ENCODE results near the gene SCN10A.

The SCN10A gene

DNA sequence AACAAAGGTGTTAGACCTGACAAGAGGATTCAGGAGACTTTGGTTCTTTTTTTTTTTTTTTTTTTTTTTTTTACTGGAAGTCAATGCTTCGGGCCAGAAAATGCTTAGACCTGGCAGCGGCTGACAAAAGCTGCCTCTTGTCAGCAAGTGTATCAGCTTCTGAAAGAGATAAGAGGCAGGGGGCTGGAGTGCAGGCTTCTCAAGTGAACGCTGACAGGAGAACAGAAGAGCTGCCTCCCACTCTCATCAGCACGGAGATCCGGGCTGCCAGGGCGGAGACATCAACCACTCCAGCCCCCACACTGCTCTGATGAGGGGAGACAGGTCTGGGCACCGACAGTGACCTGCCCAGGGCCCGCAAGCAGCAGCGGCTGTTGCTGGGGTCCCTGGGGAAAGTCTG, 157.2 kb downstream of the SCN10A start:
- Histone ChIP-seq H3K27me3 (ENCODE audit: insufficient read depth, low read depth, severe bottlenecking) (no peaks in the 10 kb centered on the region), H3K9me3 (ENCODE audit: severe bottlenecking) (no peaks in the 10 kb centered on the region), H3K4me3 (ENCODE audit: low read depth, low read length) (no peak overlapping the region), H3K27ac (no peak overlapping the region), H3K36me3 (no peaks in the 10 kb centered on the region)
- no peak for DNase-seq
- TF ChIP-seq, protein P1, sequence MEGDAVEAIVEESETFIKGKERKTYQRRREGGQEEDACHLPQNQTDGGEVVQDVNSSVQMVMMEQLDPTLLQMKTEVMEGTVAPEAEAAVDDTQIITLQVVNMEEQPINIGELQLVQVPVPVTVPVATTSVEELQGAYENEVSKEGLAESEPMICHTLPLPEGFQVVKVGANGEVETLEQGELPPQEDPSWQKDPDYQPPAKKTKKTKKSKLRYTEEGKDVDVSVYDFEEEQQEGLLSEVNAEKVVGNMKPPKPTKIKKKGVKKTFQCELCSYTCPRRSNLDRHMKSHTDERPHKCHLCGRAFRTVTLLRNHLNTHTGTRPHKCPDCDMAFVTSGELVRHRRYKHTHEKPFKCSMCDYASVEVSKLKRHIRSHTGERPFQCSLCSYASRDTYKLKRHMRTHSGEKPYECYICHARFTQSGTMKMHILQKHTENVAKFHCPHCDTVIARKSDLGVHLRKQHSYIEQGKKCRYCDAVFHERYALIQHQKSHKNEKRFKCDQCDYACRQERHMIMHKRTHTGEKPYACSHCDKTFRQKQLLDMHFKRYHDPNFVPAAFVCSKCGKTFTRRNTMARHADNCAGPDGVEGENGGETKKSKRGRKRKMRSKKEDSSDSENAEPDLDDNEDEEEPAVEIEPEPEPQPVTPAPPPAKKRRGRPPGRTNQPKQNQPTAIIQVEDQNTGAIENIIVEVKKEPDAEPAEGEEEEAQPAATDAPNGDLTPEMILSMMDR (IDR thresholded peaks at IDR 0.05; ENCODE audit: low read depth, low read length) = no peak

DNA sequence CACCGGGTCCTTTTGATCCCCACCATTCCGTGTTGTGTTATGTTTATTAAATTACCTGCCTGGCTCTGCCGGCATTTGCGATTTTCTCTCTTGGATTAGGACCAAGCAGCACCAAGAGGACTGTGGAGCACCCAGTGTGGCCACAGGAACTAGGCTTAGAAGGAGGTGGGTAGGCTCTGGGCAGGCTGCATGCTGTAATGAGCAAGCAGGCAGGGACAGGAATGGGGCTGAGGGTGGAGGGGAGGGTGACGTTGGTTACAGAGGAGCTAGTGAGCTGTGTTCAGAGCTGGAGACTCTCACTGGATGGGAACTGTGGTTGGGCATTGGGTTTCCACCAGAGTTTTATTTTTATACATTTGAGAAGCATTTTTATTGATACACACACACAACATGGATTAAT, 158.6 kb downstream of the SCN10A start:
- H3K27ac ChIP-seq = no peak overlapping the region
- no peaks in the 10 kb centered on the region for H3K27me3 ChIP-seq (ENCODE audit: insufficient read depth, low read depth, severe bottlenecking)
- H3K9me3 ChIP-seq (ENCODE audit: severe bottlenecking) = no peaks in the 10 kb centered on the region
- TF ChIP-seq, protein P1 (IDR thresholded peaks at IDR 0.05; ENCODE audit: low read depth, low read length) = no peak
- DNase-seq = no peak
- no peaks in the 10 kb centered on the region for H3K36me3 ChIP-seq
- H3K4me3 ChIP-seq (ENCODE audit: low read depth, low read length) = no peak overlapping the region

DNA sequence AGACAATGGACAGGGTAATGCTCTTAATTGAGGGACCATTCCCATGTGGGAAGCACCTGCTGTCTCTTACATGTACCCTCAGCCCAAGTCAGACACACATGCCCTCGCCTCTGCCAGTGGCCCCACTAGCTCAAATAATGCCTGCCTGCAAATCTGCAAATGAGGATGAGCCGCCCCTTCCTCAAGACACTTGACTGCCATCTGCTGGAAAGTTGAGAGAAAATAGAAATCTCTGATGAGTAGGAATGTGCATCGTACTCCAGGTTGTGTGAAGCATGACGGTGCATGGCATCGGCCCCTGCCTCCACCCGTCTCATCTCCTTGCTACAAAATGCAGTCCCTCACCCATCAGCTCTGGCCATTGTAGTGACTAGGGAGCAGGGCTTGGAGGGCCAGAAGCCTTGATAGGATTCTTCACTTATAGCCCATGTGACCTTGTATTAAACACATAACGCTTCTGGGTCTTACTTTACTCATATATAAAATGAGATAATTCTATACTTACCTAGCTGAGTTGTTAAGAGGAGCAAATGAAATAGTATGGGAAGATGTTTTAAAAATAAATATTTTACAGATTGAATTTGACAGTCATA, 160.2 kb downstream of the SCN10A start:
- TF ChIP-seq, protein P1 (IDR thresholded peaks at IDR 0.05; ENCODE audit: low read depth, low read length) = peak; percentile 69
- Histone ChIP-seq H3K4me3 (ENCODE audit: low read depth, low read length) (no peak overlapping the region), H3K27ac (no peak overlapping the region), H3K9me3 (ENCODE audit: severe bottlenecking) (no peaks in the 10 kb centered on the region), H3K27me3 (ENCODE audit: insufficient read depth, low read depth, severe bottlenecking) (peaks cover 9% of the 10 kb centered on the region), H3K36me3 (no peaks in the 10 kb centered on the region)
- DNase-seq = peak; percentile 39

DNA sequence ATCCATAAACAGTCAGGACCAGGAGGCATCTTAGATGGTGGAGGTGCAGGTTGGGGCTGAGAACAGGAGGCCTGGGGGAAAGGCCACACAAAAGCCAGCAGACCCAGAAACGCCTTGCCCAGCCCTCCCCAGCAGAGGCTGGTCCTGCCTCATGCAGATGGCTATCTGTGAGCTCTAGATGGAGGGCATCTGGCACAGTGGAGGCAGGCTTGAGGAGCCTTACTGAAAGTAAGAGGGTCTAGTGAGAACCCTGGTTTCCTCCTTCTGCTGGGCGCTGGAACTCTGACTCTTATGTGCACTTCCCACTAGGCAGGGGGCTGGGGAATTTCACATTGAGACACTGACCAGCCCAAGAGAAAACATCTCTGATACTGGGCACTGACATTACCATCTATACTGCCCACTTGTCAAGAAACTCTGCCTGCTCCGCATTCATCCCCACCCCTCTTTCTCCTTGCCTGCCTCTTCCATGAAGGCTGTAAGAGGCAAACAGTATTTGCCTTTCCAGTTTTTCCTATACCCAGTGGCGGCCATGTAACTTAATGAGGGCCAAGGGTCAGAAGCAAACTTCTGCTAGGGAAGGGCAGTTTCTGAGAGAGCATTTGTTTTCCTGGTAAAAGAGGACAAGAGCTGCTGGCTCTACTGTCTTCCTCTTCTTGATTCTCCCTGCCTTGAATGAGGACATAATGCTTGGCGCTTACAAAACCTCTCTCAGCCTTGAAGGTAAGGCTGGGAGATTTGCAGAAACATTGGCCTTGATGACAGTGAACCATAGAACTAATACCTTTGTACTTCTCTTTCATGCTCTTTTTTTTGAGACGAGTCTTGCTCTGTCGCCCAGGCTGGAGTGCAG, 162.1 kb downstream of the SCN10A start:
- no peak overlapping the region for H3K4me3 ChIP-seq (ENCODE audit: low read depth, low read length)

DNA sequence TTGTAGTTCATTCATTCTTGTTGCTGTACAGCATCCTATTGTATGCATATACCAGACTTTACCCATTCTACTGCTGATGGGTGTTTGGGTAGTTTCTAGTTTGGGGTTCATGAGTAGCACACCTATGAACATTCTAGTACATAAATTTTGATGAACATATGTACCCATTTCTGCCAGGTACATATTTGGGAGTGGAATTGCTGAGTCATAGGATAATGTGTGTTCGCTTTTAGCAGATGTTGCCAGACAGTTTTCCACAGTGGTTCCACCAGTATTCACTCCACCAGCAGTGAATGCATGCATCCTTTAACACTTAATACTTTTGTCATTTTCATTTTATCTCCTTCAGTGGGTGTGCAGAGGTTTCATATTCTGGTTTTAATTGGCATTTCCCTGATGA, 163.1 kb downstream of the SCN10A start:
- Histone ChIP-seq H3K4me3 (ENCODE audit: low read depth, low read length) (no peak overlapping the region), H3K9me3 (ENCODE audit: severe bottlenecking) (no peaks in the 10 kb centered on the region), H3K27me3 (ENCODE audit: insufficient read depth, low read depth, severe bottlenecking) (peaks cover 31% of the 10 kb centered on the region), H3K27ac (no peak overlapping the region), H3K36me3 (no peaks in the 10 kb centered on the region)
- TF ChIP-seq, protein P1 (IDR thresholded peaks at IDR 0.05; ENCODE audit: low read depth, low read length) = no peak
- DNase-seq = no peak

More for the DNA sequence above, 162.1 kb downstream of the SCN10A start:
- peaks cover 23% of the 10 kb centered on the region for H3K27me3 ChIP-seq (ENCODE audit: insufficient read depth, low read depth, severe bottlenecking)
- DNase-seq = no peak
- H3K9me3 ChIP-seq (ENCODE audit: severe bottlenecking) = no peaks in the 10 kb centered on the region
- H3K27ac ChIP-seq = no peak overlapping the region
- TF ChIP-seq, protein P1 (IDR thresholded peaks at IDR 0.05; ENCODE audit: low read depth, low read length) = no peak
- H3K36me3 ChIP-seq = no peaks in the 10 kb centered on the region
